Fibroblast of lung (primary cell): Measurements from ENCODE around the gene RDH11. TPM values are rescaled to one million over a fixed set of nuclear protein-coding genes. Genes with fewer than 3 reads are reported as not detected.

ENCODE experiments used
- DNase-seq, 2 donors: peaks; one replicate each; pipeline versions ENCODE4 v3.0.0 to v3.0.0-alpha.2; 2010; ENCODE audit warnings: low read depth in 2 of 2
- H2AFZ ChIP-seq: 2 replicates; pipeline ENCODE4 v1.5.1; 2012; ENCODE audit warnings: low read length, control low read depth, inconsistent platforms
- H3K27ac ChIP-seq: 2 replicates; pipeline ENCODE4 v1.5.1; 2011; ENCODE audit warnings: low read length, control low read depth; ENCODE audit not compliant: insufficient read depth
- H3K27me3 ChIP-seq: 2 replicates; pipeline ENCODE4 v1.5.1; 2011; ENCODE audit warnings: mild to moderate bottlenecking, low read length; ENCODE audit not compliant: control insufficient read depth, insufficient read depth
- H3K36me3 ChIP-seq: 2 replicates; pipeline ENCODE4 v1.5.1; 2011; ENCODE audit warnings: low read length; ENCODE audit not compliant: control insufficient read depth, insufficient read depth
- H3K4me1 ChIP-seq: 2 replicates; pipeline ENCODE4 v1.5.1; 2011; ENCODE audit warnings: low read length; ENCODE audit not compliant: control insufficient read depth, insufficient read depth; ENCODE audit errors: extremely low read depth
- H3K4me2 ChIP-seq: 2 replicates; pipeline ENCODE4 v1.5.1; 2011; ENCODE audit warnings: low read length, control low read depth; ENCODE audit not compliant: insufficient read depth; ENCODE audit errors: extremely low read depth
- H3K4me3 ChIP-seq, 4 experiments: fragments of 200-600 bp in 1 of 4; sonication (generic) in 1 of 4; replicated peaks in 1 of 4; 2 replicates each; pipeline ENCODE4 v1.5.1; 2011 to 2016; ENCODE audit warnings: low read length in 4 of 4, low read depth in 3 of 4, mild to moderate bottlenecking in 3 of 4, control low read depth in 2 of 4, inconsistent platforms in 1 of 4, mixed read lengths in 1 of 4; ENCODE audit not compliant: insufficient read depth in 1 of 4; ENCODE audit errors: control extremely low read depth in 1 of 4
- H3K79me2 ChIP-seq: 2 replicates; pipeline ENCODE4 v1.5.1; 2012; ENCODE audit warnings: mild to moderate bottlenecking, low read length, inconsistent platforms; ENCODE audit not compliant: control insufficient read depth, insufficient read depth
- H3K9ac ChIP-seq: 2 replicates; pipeline ENCODE4 v1.5.1; 2011; ENCODE audit warnings: mild to moderate bottlenecking, low read length, control low read depth; ENCODE audit not compliant: insufficient read depth
- H3K9me3 ChIP-seq: 2 replicates; pipeline ENCODE4 v1.5.1; 2012; ENCODE audit warnings: low read depth, low read length; ENCODE audit not compliant: control insufficient read depth, insufficient read depth
- H4K20me1 ChIP-seq: 2 replicates; pipeline ENCODE4 v1.5.1; 2011; ENCODE audit warnings: low read length; ENCODE audit not compliant: control insufficient read depth, insufficient read depth; ENCODE audit errors: extremely low read depth
- CTCF ChIP-seq, 2 donors: IDR thresholded peaks in 1 of 2; conservative IDR thresholded peaks in 1 of 2; 1 replicate in 1 of 2; 2 replicates in 1 of 2; pipeline ENCODE4 v1.5.1; 2011 to 2012; ENCODE audit warnings: low read length in 2 of 2, control low read depth in 1 of 2, inconsistent platforms in 1 of 2, low read depth in 1 of 2, mild to moderate bottlenecking in 1 of 2
- EZH2 ChIP-seq: IDR thresholded peaks from 2 replicates; pipeline ENCODE4 v1.5.1; 2012; ENCODE audit warnings: low read length, control low read depth, mild to moderate bottlenecking; ENCODE audit errors: missing control alignments
- polyA plus RNA-seq, 2 donors: library from polyadenylated mRNA; depleted of rRNA in 1 of 2; stranded (reverse) in 1 of 2; unstranded in 1 of 2; fragments of >200 nt; gene quantifications; 2 replicates each; pipeline ENCODE4 v1.2.1, GENCODE V29; 2011 to 2012; ENCODE audit warnings: missing spikeins in 1 of 2
- total RNA-seq: library from RNA; depleted of rRNA; stranded (reverse); fragments of >200 nt; gene quantifications from 2 replicates; pipeline ENCODE4 v1.2.1, GENCODE V29; 2014

RDH11 gene
- total and polyA plus RNA-seq, 2 donors (not counting 1 experiment from before 2014, with no cell fraction given), result 151 to 174 TPM

DNA sequence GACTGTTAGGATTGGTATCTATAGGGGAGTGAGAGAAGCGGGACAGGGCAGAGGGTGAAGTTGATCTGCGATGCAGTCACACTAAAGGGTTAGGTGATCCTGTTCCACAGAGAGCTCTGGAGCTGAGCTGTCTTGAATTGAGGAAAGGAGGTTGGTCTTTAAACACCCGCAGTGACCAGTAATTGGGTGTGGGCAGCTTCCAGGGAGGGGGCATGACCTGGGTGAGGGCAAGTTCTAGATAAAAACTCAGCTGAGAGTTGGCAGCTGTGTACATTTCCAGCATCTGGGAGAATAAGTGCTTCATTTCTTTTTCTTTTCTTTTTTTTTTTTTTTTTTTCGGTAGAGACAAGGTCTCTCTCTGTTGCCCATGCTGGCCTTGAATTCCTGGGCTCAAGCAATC lies 41.2 kb upstream of the RDH11 start:
- Histone ChIP-seq H3K79me2 (no peaks in the 10 kb centered on the region), H2AFZ (no peak overlapping the region), H3K27me3 (peaks cover 2% of the 10 kb centered on the region), H3K27ac (no peak overlapping the region), H3K4me3 (no peak overlapping the region), H3K9ac (no peak overlapping the region), H4K20me1 (no peaks in the 10 kb centered on the region), H3K9me3 (no peaks in the 10 kb centered on the region), H3K36me3 (no peaks in the 10 kb centered on the region), H3K4me2 (no peak overlapping the region), H3K4me1 (no peaks in the 10 kb centered on the region)
- TF ChIP-seq CTCF (conservative IDR thresholded peaks at IDR 0.05 in 1 of 2, IDR thresholded peaks at IDR 0.05 in 1 of 2; ENCODE audit: low read depth in 1 of 2, low read length in 2 of 2), result no peak
- no peak for TF ChIP-seq EZH2
- no peak for DNase-seq

DNA sequence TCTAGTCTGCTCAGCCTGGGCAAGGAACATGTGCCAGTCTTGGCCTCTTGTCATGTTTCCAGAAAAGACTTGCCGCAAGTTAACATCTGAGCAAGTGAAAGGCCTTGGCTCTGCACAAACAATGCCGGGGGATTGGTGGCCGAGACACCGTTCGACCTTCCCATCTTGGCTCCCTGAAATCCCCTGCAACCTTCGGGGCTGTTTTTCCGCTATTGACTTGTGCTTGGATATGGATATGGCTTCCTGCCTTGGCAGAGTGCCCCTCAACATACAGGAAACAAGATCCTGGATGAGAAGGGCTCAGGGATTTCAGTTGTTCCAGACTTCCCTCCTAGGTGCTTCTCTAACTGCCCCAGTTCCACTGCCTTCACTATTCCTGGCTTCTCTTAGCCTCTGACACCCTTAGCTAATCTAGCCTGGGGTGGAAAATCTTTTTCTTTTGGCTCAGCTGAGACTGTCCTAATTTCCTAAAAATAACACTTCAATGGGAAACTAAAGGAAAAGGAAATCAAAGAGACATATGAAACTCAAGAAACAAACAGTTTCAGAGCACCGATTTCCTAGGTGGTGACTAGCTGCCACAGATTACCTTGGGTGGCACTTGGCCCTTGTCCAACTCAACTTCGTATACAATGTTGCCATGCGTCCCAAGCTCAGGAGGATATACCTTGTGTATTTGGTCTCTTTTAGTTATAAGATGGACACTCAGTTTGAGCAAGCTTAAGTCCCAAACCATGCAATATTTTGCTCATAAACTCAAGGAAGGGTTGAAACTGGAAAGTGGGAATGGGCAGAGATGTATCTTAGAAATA lies 40.0 kb upstream of the RDH11 start:
- Histone ChIP-seq H3K27ac (no peak overlapping the region), H3K9ac (no peak overlapping the region), H2AFZ (no peak overlapping the region), H4K20me1 (no peaks in the 10 kb centered on the region), H3K27me3 (peaks cover 2% of the 10 kb centered on the region), H3K4me3 (no peak overlapping the region), H3K4me2 (no peak overlapping the region), H3K36me3 (no peaks in the 10 kb centered on the region), H3K9me3 (no peaks in the 10 kb centered on the region), H3K4me1 (no peaks in the 10 kb centered on the region), H3K79me2 (no peaks in the 10 kb centered on the region)
- DNase-seq, result no peak
- TF ChIP-seq CTCF (conservative IDR thresholded peaks at IDR 0.05 in 1 of 2, IDR thresholded peaks at IDR 0.05 in 1 of 2; ENCODE audit: low read depth in 1 of 2, low read length in 2 of 2), result no peak
- TF ChIP-seq EZH2, result no peak

- Histone ChIP-seq H3K27me3 (peaks cover 8% of the 10 kb centered on the region), H3K4me1 (no peaks in the 10 kb centered on the region), H4K20me1 (no peaks in the 10 kb centered on the region), H3K4me2 (no peak overlapping the region), H3K36me3 (no peaks in the 10 kb centered on the region), H3K79me2 (no peaks in the 10 kb centered on the region), H2AFZ (no peak overlapping the region), H3K4me3 (no peak overlapping the region), H3K9ac (no peak overlapping the region), H3K9me3 (no peaks in the 10 kb centered on the region), H3K27ac (no peak overlapping the region)
- no peak for DNase-seq
- TF ChIP-seq CTCF (conservative IDR thresholded peaks at IDR 0.05 in 1 of 2, IDR thresholded peaks at IDR 0.05 in 1 of 2; ENCODE audit: low read depth in 1 of 2, low read length in 2 of 2), result peak in 1 of 2 donors; percentile 7
- no peak for TF ChIP-seq EZH2
Observed at GRCh38 chr14:67734675-67735074, 39.1 kb upstream of the RDH11 start.
